Measurements from ENCODE around the gene NFE2L3.

DNA sequence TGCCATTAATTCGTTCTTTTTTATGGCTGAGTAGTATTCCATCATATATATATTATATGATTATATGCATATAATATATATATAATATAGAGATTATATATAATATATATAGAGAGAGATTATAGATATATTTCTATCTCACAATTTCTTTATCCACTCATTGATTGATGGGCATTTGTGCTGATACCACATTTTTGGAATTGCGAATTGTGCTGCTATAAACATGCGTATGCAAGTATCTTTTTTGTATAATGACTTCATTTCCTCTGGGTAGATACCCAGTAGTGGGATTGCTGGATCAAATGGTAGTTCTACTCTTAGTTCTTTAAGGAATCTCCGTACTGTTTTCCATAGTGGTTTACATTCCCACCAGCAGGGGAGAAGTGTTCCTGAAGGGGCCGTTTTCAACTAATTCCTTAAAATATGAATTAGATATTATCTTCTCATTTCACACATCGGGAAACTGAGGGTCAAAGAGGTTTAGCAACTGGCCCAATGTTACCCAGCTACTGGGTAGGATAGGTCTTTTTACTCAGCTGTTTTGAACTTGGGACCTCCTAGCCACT is 16.5 kb downstream of the NFE2L3 start:
- TF ChIP-seq POLR2A (IDR thresholded peaks at IDR 0.05; ENCODE audit: low read depth) = no peak
- TF ChIP-seq, protein P1, sequence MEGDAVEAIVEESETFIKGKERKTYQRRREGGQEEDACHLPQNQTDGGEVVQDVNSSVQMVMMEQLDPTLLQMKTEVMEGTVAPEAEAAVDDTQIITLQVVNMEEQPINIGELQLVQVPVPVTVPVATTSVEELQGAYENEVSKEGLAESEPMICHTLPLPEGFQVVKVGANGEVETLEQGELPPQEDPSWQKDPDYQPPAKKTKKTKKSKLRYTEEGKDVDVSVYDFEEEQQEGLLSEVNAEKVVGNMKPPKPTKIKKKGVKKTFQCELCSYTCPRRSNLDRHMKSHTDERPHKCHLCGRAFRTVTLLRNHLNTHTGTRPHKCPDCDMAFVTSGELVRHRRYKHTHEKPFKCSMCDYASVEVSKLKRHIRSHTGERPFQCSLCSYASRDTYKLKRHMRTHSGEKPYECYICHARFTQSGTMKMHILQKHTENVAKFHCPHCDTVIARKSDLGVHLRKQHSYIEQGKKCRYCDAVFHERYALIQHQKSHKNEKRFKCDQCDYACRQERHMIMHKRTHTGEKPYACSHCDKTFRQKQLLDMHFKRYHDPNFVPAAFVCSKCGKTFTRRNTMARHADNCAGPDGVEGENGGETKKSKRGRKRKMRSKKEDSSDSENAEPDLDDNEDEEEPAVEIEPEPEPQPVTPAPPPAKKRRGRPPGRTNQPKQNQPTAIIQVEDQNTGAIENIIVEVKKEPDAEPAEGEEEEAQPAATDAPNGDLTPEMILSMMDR (IDR thresholded peaks at IDR 0.05) = no peak

All from esophagus muscularis mucosa (tissue), 3 donors.